GM21723 (cell line): ENCODE results near the gene MYOT.

Source experiments
- ATAC-seq: cut with Tn5 transposase; IDR thresholded peaks from one replicate; pipeline ENCODE4 v1.9.1; 2021; ENCODE audit warnings: mild to moderate bottlenecking, moderate library complexity; ENCODE audit not compliant: unreplicated experiment

MYOT gene

DNA sequence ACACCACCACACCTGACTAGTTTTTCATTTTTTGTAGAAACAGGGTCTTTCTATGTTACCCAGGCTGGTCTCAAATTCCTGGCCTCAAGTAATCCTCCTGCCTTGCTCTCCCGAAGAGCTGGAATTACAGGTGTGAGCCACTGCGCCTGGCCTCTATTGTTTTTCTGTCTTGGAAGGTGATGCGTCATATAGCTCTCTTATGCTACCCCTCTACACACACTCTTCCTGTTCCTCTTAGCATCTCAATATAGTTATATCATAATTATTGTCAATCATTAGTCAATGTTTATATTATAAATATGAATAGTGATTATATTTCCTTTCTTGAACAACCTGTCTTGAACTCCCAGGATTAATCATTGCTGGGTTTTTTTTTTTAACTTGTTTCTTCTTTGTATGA lies 28.9 kb downstream of the MYOT start:
- ATAC-seq = no peak

DNA sequence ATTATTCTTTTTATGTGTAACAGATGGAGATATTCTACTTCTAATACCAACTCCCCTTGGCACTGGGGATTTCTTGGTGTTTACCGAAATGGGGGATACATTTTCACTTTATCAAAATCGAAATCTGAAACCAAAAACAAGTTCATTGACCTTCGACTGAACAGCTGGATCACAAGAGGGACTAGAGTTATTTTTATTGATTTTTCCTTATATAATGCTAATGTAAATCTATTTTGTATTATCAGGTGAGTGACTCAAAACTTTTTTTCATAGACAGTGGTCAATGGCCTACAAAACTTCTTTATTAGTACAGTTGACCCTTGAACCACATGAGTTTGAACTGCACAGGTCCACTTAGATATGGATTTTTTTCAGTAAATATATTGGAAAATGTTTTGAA lies 31.8 kb downstream of the MYOT start:
- ATAC-seq = no peak

DNA sequence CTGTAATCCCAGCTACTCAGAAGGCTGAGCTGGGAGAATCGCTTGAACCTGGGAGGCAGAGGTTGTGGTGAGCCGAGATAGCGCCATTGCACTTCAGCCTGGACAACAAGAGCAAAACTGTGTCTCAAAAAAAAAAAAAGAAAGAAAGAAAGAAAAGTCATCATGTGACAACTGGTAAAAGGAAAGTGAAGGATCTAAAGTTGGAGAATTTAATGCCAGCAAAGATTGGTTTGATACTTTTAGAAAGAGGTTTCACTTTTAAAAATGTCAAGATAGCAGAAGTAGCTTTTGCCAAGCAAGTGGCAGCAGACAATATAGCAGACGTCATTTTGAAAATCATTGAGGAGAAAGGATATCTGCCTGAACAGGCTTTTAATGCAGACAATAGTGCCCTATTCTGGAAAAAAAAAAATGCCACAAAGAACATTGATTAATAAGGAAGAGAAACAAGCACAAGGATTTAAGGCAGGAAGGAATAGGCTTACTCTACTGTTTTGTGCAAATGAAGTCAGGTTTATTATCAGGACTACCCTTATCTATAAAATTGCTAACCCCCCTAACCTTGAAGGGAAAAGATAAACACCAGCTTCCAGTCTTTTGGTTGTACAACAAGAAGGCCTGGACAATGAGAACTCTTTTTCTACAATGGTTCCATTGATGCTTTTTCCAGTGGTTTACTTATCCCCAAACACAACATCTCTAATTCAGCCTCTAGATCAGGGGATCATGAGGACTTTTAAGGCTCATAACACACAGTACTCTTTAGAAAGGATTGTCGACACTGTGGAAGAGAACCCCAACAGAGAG lies 33.6 kb downstream of the MYOT start:
- ATAC-seq = no peak

DNA sequence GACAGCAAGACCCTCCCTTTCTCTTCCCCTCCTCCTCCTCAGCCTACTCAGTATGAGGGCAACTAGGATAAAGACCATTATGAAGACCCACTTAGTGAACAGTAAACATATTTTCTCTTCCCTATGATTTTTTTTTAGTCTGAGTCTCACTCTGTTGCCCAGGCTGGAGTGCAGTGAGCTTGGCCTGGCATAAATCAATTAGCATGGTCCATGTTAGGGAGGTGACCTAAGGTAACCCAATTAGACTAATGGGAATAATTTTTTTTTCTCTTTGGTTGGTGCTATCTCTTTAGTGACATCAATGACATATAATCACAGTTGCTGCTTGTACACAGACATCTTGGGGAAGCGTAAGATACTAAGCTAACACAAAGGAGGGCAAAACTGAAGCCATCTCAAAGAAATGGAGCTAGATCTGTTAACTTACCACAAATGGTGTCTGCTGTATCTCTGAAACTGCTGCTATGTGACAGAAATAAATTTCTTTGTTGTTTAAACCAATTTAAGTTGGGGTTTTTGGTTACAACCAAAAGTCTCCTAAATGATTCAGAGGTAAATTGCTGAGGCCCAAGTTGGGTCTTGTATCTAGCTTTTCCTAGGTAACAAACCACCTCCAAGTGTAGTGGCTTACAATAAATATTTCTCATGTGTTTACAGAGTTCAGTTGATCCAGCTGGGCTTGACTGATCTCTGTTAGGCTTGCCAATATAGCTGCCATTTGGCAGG lies 34.9 kb downstream of the MYOT start:
- ATAC-seq = no peak

DNA sequence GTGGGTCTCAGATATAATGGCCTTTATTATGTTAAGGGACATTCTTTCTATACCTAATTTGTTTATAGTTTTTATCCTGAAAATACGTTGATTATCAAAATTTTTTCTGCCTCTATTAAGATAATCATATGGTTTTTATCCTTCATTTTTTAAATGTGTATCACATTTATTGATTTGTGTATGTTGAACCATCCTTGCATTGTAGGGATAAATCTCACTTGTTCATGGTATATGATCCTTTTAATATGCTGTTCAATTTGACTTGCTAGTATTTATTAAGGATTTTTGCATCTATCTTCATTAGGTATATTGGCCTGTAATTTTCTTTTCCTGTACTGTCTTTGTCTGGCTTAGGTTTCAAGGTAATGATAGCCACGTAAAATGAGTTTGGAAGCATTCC lies 47.1 kb downstream of the MYOT start:
- ATAC-seq = no peak

DNA sequence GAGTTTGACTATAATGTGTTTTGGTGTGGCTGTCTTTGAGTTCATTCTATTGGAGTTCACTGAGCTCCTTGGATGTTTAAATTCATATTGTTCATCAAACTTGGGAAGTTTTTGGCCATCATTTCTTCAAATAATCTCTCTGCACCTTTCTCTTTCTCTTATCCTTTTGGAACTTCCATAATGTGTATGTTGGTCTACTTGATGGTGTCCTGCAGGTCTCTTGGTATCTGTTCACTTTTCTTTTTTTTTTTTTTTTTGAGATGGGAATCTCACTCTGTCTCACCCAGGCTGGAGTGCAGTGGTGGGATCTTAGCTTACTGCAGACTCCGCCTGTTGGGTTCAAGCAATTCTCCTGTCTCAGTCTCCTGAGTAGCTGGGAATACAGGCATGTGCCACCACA lies 49.3 kb downstream of the MYOT start:
- no peak for ATAC-seq

DNA sequence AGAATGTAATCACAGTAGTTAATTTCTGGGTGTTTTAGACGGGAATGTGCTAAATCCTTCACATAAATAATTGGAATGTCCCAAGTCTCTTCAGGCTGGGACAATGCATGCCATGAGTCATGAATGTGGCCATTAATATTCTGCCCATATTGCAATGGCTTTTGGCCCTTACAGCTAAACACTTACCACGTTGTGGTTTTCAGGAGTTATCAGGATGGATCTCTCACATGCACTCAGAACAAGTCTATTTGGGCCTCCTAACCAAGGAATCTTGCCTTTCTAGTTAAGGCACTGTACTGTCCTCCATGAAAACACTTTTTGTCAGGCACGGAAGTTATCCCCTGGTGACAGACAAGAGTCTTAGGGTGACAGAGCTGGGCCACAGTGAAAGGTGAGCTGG lies 54.3 kb downstream of the MYOT start:
- ATAC-seq = no peak

DNA sequence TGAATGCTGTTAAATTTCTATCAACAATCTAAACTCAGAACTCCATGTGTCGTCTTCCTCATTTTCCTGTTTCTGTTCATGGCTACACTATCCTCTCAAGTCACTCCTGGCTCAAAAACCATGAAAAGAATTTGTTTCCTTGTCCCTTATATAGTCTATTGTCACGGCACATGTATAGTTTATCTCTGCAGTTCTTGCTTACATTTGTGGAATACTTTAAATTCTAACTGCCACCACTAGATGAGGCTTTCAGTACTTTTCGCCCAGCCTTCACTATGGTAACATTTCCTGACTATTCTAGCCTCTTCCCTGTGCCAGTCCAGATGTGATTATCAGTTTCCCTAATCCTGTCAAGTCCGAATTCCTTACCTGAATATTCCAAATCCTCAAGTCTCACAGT lies 56.2 kb downstream of the MYOT start:
- ATAC-seq = no peak

DNA sequence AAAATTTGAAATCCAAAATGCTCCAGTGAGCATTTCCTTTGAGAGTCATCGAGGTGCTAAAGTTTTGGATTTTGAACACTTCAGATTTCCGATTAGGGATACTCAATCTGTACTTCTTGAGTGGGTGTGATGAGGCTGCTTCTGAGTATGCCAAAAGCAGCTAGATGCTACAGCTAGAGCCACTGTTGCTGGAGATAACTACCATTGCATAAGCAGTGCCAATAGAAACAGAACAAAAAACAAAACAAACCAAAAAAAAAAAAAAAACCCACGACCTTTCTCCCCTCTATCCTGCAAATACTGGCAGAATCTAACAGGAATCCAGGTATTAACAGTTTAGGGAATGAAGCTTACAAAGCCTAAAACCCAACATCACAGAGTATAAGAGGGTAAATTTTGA lies 65.1 kb downstream of the MYOT start:
- ATAC-seq = no peak

DNA sequence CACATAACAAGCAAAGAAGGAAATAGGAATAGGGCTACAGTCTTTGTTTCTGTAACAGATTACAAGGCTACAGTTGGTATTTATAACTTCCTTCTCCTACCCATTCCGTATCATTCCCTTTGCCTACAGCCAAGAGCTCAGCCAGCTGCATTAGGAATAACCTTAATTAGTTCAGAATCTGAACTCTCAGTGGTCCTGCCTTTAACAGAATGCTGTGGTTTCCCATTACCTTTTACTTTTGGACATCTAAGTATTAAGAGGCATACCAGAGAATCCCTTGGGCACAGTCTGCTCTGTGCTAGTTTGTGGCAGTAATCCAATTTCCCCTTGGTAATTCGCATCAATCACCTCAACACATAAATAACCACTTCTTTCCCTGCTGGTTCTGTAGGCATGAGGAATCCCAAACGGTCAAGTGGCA lies 65.8 kb downstream of the MYOT start:
- no peak for ATAC-seq

DNA sequence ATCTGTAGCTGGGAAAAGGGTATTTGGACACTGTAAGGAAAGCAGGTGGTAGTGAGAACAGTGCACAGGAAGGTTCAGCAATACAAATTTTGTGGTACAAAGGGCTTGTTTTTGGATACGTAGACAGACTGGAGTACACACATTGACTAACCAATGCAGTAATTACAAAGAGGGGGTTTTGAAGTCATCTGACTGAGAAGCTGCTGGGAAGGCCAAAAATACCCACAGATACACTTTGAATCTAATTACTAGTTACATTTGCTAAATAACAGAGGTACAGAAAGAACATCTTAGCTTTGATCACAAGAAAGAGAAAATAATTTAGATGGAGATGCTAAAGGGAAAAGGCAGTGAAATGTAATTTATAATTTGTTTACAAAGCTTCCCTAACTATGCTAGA lies 67.5 kb downstream of the MYOT start:
- ATAC-seq = no peak

DNA sequence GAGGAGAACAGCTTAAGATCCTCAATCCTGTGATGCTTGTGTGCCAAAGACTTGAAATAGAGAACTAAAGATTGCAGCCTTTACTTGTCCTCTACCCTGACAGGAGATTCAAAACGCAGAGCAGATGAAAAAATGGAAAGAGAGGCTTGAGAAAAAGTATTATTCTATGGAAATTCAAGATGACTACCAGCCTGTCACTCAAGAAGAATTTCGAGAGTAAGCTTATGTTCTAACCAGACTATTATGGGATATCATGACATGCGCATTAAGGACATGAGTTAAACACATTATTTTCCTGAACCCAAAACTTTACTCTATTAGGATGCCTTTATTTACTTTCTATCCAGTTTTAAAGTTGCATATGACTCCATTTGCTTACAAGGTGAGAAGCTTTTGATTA lies 68.0 kb downstream of the MYOT start:
- no peak for ATAC-seq
